Fibroblast of skin of abdomen (primary cell): ENCODE data around the gene LAMTOR1. TPM values are rescaled to one million over a fixed set of nuclear protein-coding genes. Genes with fewer than 3 reads are reported as not detected.
"Not testable (repeated sequence)": the region's sequence is repeated elsewhere in the genome, so short reads cannot be mapped to it uniquely, and the experiment has no call there.

Experiments
- DNase-seq: peaks from one replicate; pipeline ENCODE4 v3.0.0-alpha.2; 2013
- polyA plus RNA-seq, 2 experiments: library from polyadenylated mRNA; unstranded; fragments of 120-200 nt; gene quantifications; one replicate each; pipeline ENCODE4 v1.2.1, GENCODE V29; 2013; ENCODE audit not compliant: insufficient read length in 2 of 2

LAMTOR1 gene
- 122 TPM for polyA plus RNA-seq (2013, experiment 1 of 2; ENCODE audit: insufficient read length)
- polyA plus RNA-seq (2013, experiment 2 of 2; ENCODE audit: insufficient read length), result 118 TPM

GRCh38 chr11:72102946-72103753, at the start of gene LAMTOR1:
Gene LAMTOR1 (minus strand): TSS chr11:72103297. CDS start chr11:72103224, 73 bp downstream.
- peak; percentile 99 for DNase-seq

GRCh38 chr11:72150882-72151281, 47.8 kb upstream of the LAMTOR1 start:
- no peak for DNase-seq

GRCh38 chr11:72146625-72147024, 43.5 kb upstream of the LAMTOR1 start:
- DNase-seq, result no peak

DNA sequence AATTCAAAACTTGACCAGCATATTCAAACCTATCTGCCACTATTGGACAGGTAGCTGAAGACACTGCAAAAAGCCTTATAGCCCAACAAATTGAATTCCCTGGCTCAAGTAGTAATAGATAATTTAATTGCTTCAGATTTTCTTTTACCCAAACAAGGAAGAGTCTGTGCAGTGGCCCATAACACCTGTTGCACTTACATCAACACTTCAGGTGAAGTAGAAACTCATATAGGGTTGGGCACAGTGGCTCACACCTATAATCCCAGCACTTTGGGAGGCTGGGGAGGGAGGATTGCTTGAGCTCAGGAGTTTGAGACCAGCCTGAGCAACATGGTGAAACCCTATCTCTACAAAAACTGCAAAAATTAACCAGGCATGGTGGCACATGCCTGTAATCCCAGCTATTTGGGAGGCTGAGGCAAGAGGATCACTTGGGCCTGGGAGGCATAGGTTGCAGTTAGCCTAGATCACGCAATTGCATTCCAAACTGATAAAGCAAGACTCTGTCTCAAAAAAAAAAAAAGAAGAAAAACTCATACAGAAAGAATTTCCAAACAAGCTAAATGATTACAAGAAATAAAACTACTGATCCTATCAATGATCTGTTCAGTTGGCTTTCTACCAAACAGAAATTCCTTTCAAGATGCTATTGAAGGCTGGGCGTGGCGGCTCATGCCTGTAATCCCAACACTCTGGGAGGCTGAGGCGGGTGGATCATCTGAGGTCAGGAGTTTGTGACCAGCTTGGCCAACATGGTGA, 41.9 kb upstream of the LAMTOR1 start:
- peak; percentile 79 for DNase-seq

DNA sequence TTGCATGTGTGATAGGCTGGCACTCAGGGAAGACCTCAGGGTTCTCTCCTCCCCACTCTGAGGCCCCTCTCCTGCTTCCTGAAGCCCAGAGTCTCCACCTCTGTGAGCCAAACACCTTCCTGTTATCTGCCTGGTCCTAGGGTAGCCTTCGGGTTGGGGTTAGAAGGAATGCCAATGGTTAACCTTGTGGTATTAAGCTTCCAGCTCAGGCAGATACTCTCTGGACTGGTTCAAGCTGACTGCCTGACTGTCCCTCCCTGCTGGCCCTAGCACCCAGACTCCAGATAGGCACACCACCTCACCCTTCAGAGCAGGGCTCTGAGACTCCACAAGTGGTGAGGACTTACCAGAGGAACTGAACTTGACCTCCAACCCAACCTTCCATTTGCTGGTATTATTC, 39.4 kb upstream of the LAMTOR1 start:
- DNase-seq, result not testable (repeated sequence)

DNA sequence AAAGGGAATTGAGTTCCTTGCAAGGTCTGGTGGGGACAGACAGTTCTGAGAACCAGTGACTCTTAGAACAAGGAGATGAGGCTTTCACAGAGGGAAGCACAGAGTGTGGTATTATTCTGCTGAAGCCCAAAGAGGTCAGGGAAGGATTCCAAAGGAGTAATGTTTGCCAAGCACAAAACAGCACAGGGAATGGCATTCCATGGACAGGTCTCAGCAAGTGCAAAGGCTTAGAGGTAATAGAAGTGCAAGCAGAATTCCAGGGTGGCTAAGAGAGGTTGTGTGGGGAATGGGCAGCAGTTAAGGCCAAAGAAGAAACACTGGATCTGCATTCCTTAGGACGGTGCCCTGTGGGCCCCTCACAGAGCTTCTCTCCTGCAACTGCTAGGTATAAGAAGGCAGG, 39.0 kb upstream of the LAMTOR1 start:
- DNase-seq, result peak; percentile 30

GRCh38 chr11:72141066-72141465, 38.0 kb upstream of the LAMTOR1 start:
- DNase-seq, result peak; percentile 92

GRCh38 chr11:72140661-72141060, 37.6 kb upstream of the LAMTOR1 start:
- no peak for DNase-seq

- no peak for DNase-seq
These were observed 36.4 kb upstream of the LAMTOR1 start for GRCh38 chr11:72139500-72139899.

DNA sequence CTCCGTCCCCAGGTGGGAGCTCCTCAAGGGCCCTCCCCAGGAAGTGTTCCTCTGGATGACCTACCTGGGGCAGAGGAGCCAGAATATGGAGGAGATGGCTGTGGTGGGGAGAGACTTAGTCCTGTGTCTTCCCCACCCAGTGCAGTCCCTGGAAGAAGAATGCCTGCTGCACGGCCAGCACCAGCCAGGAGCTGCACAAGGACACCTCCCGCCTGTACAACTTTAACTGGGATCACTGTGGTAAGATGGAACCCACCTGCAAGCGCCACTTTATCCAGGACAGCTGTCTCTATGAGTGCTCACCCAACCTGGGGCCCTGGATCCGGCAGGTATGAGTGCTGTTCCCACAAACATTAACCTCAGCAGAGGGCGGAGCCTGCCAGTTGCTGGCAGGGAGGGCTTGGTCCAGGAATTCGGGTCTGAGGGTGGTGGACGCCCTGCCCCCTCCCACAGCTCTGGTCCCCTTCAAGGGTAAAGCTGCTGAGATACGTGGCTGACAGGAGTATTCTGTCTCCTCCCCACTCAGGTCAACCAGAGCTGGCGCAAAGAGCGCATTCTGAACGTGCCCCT, 35.8 kb upstream of the LAMTOR1 start:
- no peak for DNase-seq

DNA sequence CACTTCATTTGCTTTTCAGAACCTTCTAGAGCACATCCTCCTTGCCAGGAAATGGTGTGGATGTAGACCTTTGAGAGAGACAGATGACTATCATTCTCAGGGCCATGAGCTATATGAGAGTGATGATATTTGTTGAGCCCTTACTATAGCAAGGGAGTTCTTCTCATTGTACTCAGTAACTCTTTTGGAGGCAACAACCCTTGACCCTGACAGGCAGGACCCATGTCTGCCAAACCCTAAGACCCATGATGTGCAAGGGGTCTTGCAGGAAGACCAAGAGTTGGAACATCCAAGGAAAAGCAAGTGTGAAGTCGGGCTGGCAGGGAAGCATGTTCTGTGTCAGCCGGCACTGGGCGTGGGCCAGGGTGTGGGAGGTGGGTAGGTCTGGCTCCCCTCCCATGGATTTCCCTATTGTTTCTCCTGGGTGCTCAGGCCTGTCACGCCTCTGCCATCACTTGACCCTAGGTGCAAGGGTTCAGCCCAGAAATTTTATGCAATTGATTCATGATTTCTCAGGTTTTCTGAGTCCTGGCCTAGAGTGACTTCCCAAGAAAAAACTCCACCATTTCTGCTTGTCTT, 33.7 kb upstream of the LAMTOR1 start:
- no peak for DNase-seq

GRCh38 chr11:72135891-72136683, 33.0 kb upstream of the LAMTOR1 start:
- no peak for DNase-seq

GRCh38 chr11:72135473-72135872, 32.4 kb upstream of the LAMTOR1 start, which contains the start of gene FOLR3:
Gene FOLR3 (plus strand): TSS chr11:72135725. CDS start chr11:72135953, 228 bp downstream.
- not testable (repeated sequence) for DNase-seq

GRCh38 chr11:72132646-72133045, 29.5 kb upstream of the LAMTOR1 start:
- DNase-seq, result no peak

DNA sequence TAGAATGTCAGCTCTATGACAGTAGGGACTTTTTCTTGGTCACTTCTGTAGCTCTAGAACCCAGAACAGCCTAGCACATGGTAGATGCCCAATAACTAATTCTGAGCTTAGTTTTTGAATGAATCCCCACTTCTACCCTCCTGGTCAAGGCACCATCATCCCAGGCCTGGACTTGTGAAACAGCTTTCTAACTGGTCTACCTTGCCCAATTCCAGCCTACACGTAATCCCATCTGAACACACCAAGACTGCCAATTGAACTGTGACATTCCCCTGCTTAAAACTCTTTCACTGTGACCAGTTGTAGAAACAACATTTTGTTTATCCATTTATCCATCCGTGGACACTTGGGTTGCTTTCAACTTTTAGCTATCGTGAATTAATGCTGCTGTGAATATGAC, 26.3 kb upstream of the LAMTOR1 start:
- no peak for DNase-seq

DNA sequence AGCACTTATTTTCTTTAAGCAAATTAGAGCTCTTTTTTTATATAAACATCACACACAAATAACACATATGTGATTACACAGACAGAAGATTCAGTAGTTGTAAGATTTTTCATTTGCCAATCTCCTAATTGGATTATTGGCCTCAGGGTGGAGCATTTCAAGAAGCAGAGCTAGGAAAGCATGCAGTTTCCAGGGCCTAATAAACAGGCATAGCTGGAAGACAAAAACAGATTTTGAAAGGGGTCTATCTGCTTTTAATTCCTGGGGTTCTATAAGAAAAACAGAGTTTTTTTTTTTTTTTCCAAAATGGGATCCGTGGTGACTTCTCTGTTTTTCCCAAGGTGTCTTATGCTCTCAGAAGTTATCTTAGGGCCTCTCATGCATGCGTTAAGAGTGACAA, 24.8 kb upstream of the LAMTOR1 start:
- no peak for DNase-seq

DNA sequence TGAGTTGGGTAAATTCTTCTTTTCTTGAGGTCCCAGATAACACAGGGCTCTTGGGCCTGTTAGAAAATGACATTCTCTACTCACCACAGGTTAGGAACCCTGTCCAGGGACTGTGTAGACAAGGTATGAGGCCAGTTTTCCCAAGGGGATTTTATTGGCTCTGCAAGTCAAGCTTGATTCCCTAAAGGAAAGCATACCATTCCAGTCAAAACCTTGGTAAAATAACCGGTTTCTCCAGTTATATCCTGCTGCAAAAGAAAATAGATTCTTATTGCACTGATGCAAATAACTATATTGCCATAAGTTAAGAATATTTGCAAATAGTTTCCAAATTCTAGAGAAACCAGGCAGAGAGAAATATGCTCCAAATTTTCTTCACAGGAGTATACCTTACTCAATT, 22.9 kb upstream of the LAMTOR1 start:
- no peak for DNase-seq

DNA sequence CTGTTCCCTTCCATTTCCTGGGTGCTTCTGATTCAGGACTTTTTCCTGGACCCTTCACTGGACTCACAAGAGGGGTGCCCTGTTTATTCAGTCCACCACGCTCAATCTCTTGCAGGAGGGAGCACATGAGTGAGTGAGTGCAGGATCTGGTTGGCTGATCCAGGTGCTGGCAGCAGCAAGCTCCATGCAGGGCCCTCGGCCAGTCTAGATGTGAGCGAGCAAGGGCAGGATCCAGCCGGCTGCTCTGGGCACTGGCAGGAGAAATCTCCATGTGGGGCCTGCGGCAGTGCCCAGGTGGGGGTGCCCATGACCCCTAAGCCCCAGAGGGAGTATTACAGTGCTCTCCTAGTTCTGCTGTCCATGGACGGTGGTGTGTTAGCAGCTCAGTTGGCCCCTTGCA, 20.9 kb upstream of the LAMTOR1 start:
- no peak for DNase-seq

GRCh38 chr11:72123117-72123653, 20.1 kb upstream of the LAMTOR1 start:
- DNase-seq, result peak; percentile 14

GRCh38 chr11:72122607-72123006, 19.5 kb upstream of the LAMTOR1 start:
- no peak for DNase-seq

DNA sequence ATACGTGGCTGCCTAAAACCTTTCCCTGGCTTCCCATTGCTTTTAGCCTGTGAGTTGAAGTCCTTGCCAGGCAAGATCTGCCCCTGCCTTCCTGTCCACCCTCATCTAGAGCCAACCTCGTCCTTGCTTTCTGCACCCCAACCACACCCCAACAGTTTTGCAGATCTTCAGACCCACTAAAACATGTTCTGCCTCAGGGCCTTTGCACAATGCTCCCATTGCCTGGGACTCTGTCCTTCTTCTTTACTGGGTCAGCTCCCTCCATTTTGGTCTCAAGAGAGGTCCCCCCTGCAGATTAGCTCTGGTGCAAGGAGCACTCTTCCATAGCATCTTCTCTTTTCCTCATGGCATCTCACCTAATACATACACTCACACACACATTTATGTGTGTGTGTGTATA, 17.8 kb upstream of the LAMTOR1 start:
- no peak for DNase-seq

DNA sequence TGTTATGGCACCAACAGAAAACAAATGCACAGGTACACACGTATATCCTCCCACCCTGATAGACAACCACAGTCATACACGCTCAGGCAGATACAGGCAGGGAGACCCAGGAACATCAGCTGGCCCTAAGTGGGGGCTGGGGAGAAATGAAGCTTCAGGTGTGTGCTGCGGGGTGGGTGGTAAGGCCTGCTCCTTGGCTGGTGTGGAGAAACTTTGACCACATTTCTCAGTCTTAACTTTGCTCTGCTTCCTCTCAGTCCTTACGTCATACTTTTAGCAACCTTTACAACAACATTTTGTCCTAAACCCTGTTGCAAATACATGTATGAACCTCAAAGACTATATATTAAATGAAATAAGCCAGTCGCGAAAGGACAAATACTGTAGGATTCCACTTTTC, 16.1 kb upstream of the LAMTOR1 start:
- DNase-seq, result no peak
